ENCODE measurements around the gene TSPAN5. TPM values are rescaled to one million over a fixed set of nuclear protein-coding genes. Genes with fewer than 3 reads are reported as not detected.

The TSPAN5 gene
- total RNA-seq, 1 donor from 2014 or later: 14.7 TPM

- no peaks in the 10 kb centered on the region for H3K9me3 Mint-ChIP-seq
- H3K27me3 Mint-ChIP-seq (ENCODE audit: low read depth): no peaks in the 10 kb centered on the region
- no peak overlapping the region for H3K4me3 Mint-ChIP-seq
- TF ChIP-seq CTCF (IDR thresholded peaks at IDR 0.05; ENCODE audit: unreplicated experiment): no peak
- DNase-seq (ENCODE audit: low spot score in 2 of 2, unreplicated experiment in 2 of 2): no peak
- H3K27ac Mint-ChIP-seq: no peak overlapping the region
- H3K4me1 Mint-ChIP-seq: peaks cover 22% of the 10 kb centered on the region
- H3K36me3 Mint-ChIP-seq: no peaks in the 10 kb centered on the region
These were observed 48.5 kb downstream of the TSPAN5 start for GRCh38 chr4:98609934-98610333.

DNA sequence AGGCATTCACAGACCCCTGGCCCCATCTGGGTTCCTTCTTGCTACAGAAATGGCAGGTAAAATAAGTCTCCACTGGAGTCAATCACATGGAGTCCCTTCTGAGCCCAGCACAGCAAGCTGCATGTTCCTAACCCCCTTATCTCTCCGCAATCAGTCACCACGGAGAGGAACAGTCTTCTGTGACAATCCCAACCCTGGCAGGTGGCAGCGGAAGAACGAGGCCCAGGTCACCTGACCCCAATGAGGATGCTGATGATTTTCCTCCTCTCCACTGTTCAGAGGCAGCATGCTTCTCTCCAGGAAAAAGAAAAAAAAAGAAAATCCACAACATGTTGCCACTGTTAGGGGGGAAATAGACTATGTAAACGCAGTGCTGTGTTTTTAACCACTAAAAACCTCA is 50.1 kb downstream of the TSPAN5 start:
- no peak for DNase-seq (ENCODE audit: low spot score in 2 of 2, unreplicated experiment in 2 of 2)
- Mint-ChIP-seq H3K27ac (no peak overlapping the region), H3K4me1 (peaks cover 21% of the 10 kb centered on the region), H3K27me3 (ENCODE audit: low read depth) (no peaks in the 10 kb centered on the region), H3K36me3 (no peaks in the 10 kb centered on the region), H3K4me3 (no peak overlapping the region), H3K9me3 (no peaks in the 10 kb centered on the region)
- TF ChIP-seq CTCF (IDR thresholded peaks at IDR 0.05; ENCODE audit: unreplicated experiment): no peak

DNA sequence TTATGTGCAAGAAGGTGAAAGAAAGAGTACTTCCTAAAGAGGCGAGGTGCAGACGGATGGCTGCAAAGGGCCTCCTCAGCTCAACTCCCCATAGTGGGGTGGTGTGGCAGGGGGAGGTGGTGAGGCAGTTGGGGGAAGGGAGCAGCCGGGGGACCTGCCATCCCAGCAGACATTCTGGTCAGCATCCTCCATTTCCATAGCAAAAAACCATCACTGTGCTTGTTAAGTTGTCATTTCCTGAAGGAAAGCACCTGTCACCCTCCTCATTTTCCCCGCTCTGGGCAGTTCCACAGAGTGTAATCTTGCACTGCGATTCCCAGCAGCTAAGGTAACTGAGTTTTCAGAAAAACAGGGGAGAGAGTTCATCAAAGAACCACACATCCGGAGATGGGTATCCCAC is 51.5 kb downstream of the TSPAN5 start:
- no peaks in the 10 kb centered on the region for H3K27me3 Mint-ChIP-seq (ENCODE audit: low read depth)
- H3K4me1 Mint-ChIP-seq: peaks cover 10% of the 10 kb centered on the region
- no peaks in the 10 kb centered on the region for H3K9me3 Mint-ChIP-seq
- no peaks in the 10 kb centered on the region for H3K36me3 Mint-ChIP-seq
- no peak overlapping the region for H3K4me3 Mint-ChIP-seq
- TF ChIP-seq CTCF (IDR thresholded peaks at IDR 0.05; ENCODE audit: unreplicated experiment): no peak
- no peak for DNase-seq (ENCODE audit: low spot score in 2 of 2, unreplicated experiment in 2 of 2)
- H3K27ac Mint-ChIP-seq: no peak overlapping the region

- Mint-ChIP-seq H3K4me1 (peaks cover 10% of the 10 kb centered on the region), H3K36me3 (no peaks in the 10 kb centered on the region), H3K27me3 (ENCODE audit: low read depth) (no peaks in the 10 kb centered on the region), H3K4me3 (no peak overlapping the region), H3K27ac (no peak overlapping the region), H3K9me3 (peaks cover 16% of the 10 kb centered on the region)
- no peak for DNase-seq (ENCODE audit: low spot score in 2 of 2, unreplicated experiment in 2 of 2)
- TF ChIP-seq CTCF (IDR thresholded peaks at IDR 0.05; ENCODE audit: unreplicated experiment): no peak
These were observed 53.2 kb downstream of the TSPAN5 start for GRCh38 chr4:98605216-98605615.

GRCh38 chr4:98604723-98605122 is 53.7 kb downstream of the TSPAN5 start:
- Mint-ChIP-seq H3K9me3 (peaks cover 17% of the 10 kb centered on the region), H3K4me3 (no peak overlapping the region), H3K36me3 (peaks cover under 1% of the 10 kb centered on the region), H3K4me1 (peaks cover 10% of the 10 kb centered on the region), H3K27ac (no peak overlapping the region), H3K27me3 (ENCODE audit: low read depth) (no peaks in the 10 kb centered on the region)
- no peak for TF ChIP-seq CTCF (IDR thresholded peaks at IDR 0.05; ENCODE audit: unreplicated experiment)
- DNase-seq (ENCODE audit: low spot score in 2 of 2, unreplicated experiment in 2 of 2): no peak

Data from mesothelial cell of epicardium (in vitro differentiated cells).